ENCODE results near the gene IMP4.
"Not testable (repeated sequence)": the region's sequence is repeated elsewhere in the genome, so short reads cannot be mapped to it uniquely, and the experiment has no call there.

IMP4 gene

GRCh38 chr2:130342533-130343275, at the start of gene IMP4:
IMP4 (plus strand) TSS chr2:130342897; CDS start chr2:130342933, 36 bp downstream.
- peak; percentile 91 for DNase-seq

- DNase-seq, result no peak
Observed at GRCh38 chr2:130300258-130300969, 42.3 kb upstream of the IMP4 start.

- no peak for DNase-seq
Observed at GRCh38 chr2:130300970-130301348, 41.7 kb upstream of the IMP4 start.

- DNase-seq, result no peak
Observed at GRCh38 chr2:130302164-130302886, 40.4 kb upstream of the IMP4 start.

GRCh38 chr2:130303169-130303568, 39.5 kb upstream of the IMP4 start:
- no peak for DNase-seq

GRCh38 chr2:130304726-130305125, 38.0 kb upstream of the IMP4 start:
- no peak for DNase-seq

- no peak for DNase-seq
Observed at GRCh38 chr2:130307850-130308249, 34.8 kb upstream of the IMP4 start.

- DNase-seq, result no peak
Observed at GRCh38 chr2:130310881-130311280, 31.8 kb upstream of the IMP4 start.

GRCh38 chr2:130313812-130314334, 28.8 kb upstream of the IMP4 start:
- no peak for DNase-seq

GRCh38 chr2:130314377-130314776, 28.3 kb upstream of the IMP4 start:
- no peak for DNase-seq

GRCh38 chr2:130316596-130316995, 26.1 kb upstream of the IMP4 start:
- DNase-seq, result no peak

GRCh38 chr2:130318906-130319305, 23.8 kb upstream of the IMP4 start:
- no peak for DNase-seq

GRCh38 chr2:130319536-130319935, 23.2 kb upstream of the IMP4 start:
- DNase-seq, result no peak

- no peak for DNase-seq
Observed at GRCh38 chr2:130327703-130328527, 14.8 kb upstream of the IMP4 start.

- no peak for DNase-seq
Observed at GRCh38 chr2:130328710-130329109, 14.0 kb upstream of the IMP4 start.

- DNase-seq, result peak; percentile 17
Observed at GRCh38 chr2:130332271-130333073, 10.2 kb upstream of the IMP4 start.

- not testable (repeated sequence) for DNase-seq
Observed at GRCh38 chr2:130333253-130333652, 9.4 kb upstream of the IMP4 start.

- no peak for DNase-seq
Observed at GRCh38 chr2:130334026-130334425, 8.7 kb upstream of the IMP4 start.

- no peak for DNase-seq
Observed at GRCh38 chr2:130335226-130335625, 7.5 kb upstream of the IMP4 start.

- DNase-seq, result no peak
Observed at GRCh38 chr2:130336150-130336876, 6.4 kb upstream of the IMP4 start.
